Endothelial cell of umbilical vein (primary cell): Measurements from ENCODE around the gene RUSF1. TPM values are rescaled to one million over a fixed set of nuclear protein-coding genes. Genes with fewer than 3 reads are reported as not detected.

ENCODE experiments used
- BruUV-seq: library from RNA; stranded (reverse); fragments of 400-500 nt; replicated peaks from 2 replicates; lab custom pipeline; 2021; lab: Mats Ljungman, UMichigan
- CTCF ChIA-PET: fragments of 300-600, 350-600 bp; sonication (Branson Sonifier 250); formaldehyde crosslinking; loops from one replicate; lab custom pipeline; 2021; ENCODE audit warnings: antibody characterized with exemption, inconsistent platforms; lab: Charles Lee
- POLR2A ChIA-PET: fragments of 300-600, 350-600 bp; sonication (Branson Sonifier 250); formaldehyde crosslinking; loops from one replicate; lab custom pipeline; 2021; ENCODE audit warnings: antibody characterized with exemption, inconsistent platforms; lab: Charles Lee
- DNase-seq: peaks from one replicate; pipeline ENCODE4 v3.0.0-alpha.2; 2011; ENCODE audit warnings: low read depth, low spot score
- FAIRE-seq: peaks from 2 replicates; lab custom pipeline; 2011; peaks lifted over from hg19 to GRCh38; lab: Jason Lieb, UNC
- H2AFZ ChIP-seq: 2 replicates; pipeline ENCODE4 v1.6.0; 2012; ENCODE audit warnings: low read depth, low read length, control low read depth, inconsistent platforms
- H3K27ac ChIP-seq: 2 replicates; pipeline ENCODE4 v1.5.1; 2011; ENCODE audit warnings: low read depth, mild to moderate bottlenecking, control low read depth, low read length, moderate library complexity; ENCODE audit not compliant: insufficient read depth
- H3K27me3 ChIP-seq, 2 experiments: 2 replicates each; pipeline versions ENCODE4 v1.6.0 to v1.6.1; 2011; ENCODE audit warnings: low read length in 2 of 2, mixed read lengths in 1 of 2; ENCODE audit not compliant: control insufficient read depth in 2 of 2, insufficient read depth in 2 of 2
- H3K36me3 ChIP-seq, 2 experiments: 2 replicates in 1 of 2; 3 replicates in 1 of 2; pipeline ENCODE4 v1.5.1; 2011; ENCODE audit warnings: low read length in 2 of 2, mild to moderate bottlenecking in 1 of 2, moderate library complexity in 1 of 2; ENCODE audit not compliant: control insufficient read depth in 2 of 2, insufficient read depth in 2 of 2; ENCODE audit errors: extremely low read depth in 1 of 2
- H3K4me1 ChIP-seq: 3 replicates; pipeline ENCODE4 v1.5.1; 2011; ENCODE audit warnings: mild to moderate bottlenecking, low read length; ENCODE audit not compliant: control insufficient read depth, insufficient read depth; ENCODE audit errors: extremely low read depth
- H3K4me2 ChIP-seq: 2 replicates; pipeline ENCODE4 v1.6.1; 2011; ENCODE audit warnings: low read length, control low read depth, mixed read lengths; ENCODE audit not compliant: insufficient read depth
- H3K4me3 ChIP-seq, 3 experiments: fragments of 200-600 bp in 1 of 3; sonication (generic), shearing (Covaris generic) in 1 of 3; replicated peaks in 1 of 3; 2 replicates each; pipeline ENCODE4 v1.5.1; 2011 to 2016; ENCODE audit warnings: control low read depth in 3 of 3, low read length in 3 of 3, mild to moderate bottlenecking in 2 of 3, inconsistent platforms in 1 of 3, low read depth in 1 of 3, moderate library complexity in 1 of 3; ENCODE audit not compliant: insufficient read depth in 1 of 3
- H3K79me2 ChIP-seq: 2 replicates; pipeline ENCODE4 v1.6.0; 2012; ENCODE audit warnings: low read length, inconsistent platforms; ENCODE audit not compliant: control insufficient read depth, insufficient read depth
- H3K9ac ChIP-seq: replicated peaks from 2 replicates; pipeline ENCODE3; 2011; ENCODE audit warnings: low read length, control low read depth; ENCODE audit not compliant: insufficient read depth; ENCODE audit errors: extremely low read depth
- H3K9me1 ChIP-seq: replicated peaks from 3 replicates; pipeline ENCODE4 v1.6.0; 2011; ENCODE audit warnings: mild to moderate bottlenecking, low read length; ENCODE audit not compliant: control insufficient read depth, insufficient read depth; ENCODE audit errors: extremely low read depth
- H3K9me3 ChIP-seq: replicated peaks from 2 replicates; pipeline ENCODE4 v1.5.1; 2012; ENCODE audit warnings: low read length, inconsistent platforms; ENCODE audit not compliant: control insufficient read depth, insufficient read depth
- H4K20me1 ChIP-seq: replicated peaks from 2 replicates; pipeline ENCODE3; 2011; ENCODE audit warnings: mild to moderate bottlenecking, low read length; ENCODE audit not compliant: control insufficient read depth, insufficient read depth; ENCODE audit errors: extremely low read depth
- CTCF ChIP-seq, 2 donors: IDR thresholded peaks; 1 replicate in 1 of 2; 2 replicates in 1 of 2; pipeline ENCODE4 v1.5.1; 2011; ENCODE audit warnings: low read length in 2 of 2, mild to moderate bottlenecking in 2 of 2, moderate library complexity in 2 of 2, control low read depth in 1 of 2, inconsistent platforms in 1 of 2, low read depth in 1 of 2; ENCODE audit not compliant: insufficient read depth in 1 of 2; ENCODE audit errors: extremely low read depth in 1 of 2
- EZH2 ChIP-seq: IDR thresholded peaks from 2 replicates; pipeline ENCODE4 v1.6.1; 2012; ENCODE audit warnings: borderline replicate concordance, low read depth, mild to moderate bottlenecking, moderate library complexity, low read length, inconsistent platforms; ENCODE audit not compliant: severe bottlenecking
- FOS ChIP-seq: IDR thresholded peaks from 2 replicates; pipeline ENCODE4 v1.6.1; 2011; ENCODE audit warnings: mild to moderate bottlenecking, low read length, moderate library complexity, borderline replicate concordance; ENCODE audit not compliant: insufficient read depth
- GATA2 ChIP-seq: IDR thresholded peaks from 2 replicates; pipeline ENCODE4 v1.7.0; 2011; ENCODE audit warnings: low read depth, mild to moderate bottlenecking, moderate library complexity, mixed read lengths, low read length; ENCODE audit not compliant: insufficient read length, insufficient read depth
- JUN ChIP-seq: IDR thresholded peaks from 2 replicates; pipeline ENCODE4 v1.6.1; 2011; ENCODE audit warnings: borderline replicate concordance, low read depth; ENCODE audit not compliant: insufficient read length, insufficient read depth
- MYC ChIP-seq: IDR thresholded peaks from one replicate; pipeline ENCODE4 v1.6.1; 2011; ENCODE audit warnings: mild to moderate bottlenecking, low read depth, low read length
- POLR2A ChIP-seq: IDR thresholded peaks from 2 replicates; pipeline ENCODE4 v1.6.1; 2012; ENCODE audit warnings: low read depth, mild to moderate bottlenecking, control low read depth, low read length
- POLR2AphosphoS5 ChIP-seq: IDR thresholded peaks from 2 replicates; pipeline ENCODE4 v1.6.1; 2012; ENCODE audit warnings: low read depth, mild to moderate bottlenecking, control low read depth, low read length, moderate library complexity; ENCODE audit not compliant: insufficient read depth
- dilution Hi-C: fragments of 300-500 bp; cut with MboI; formaldehyde crosslinking; loops from one replicate; pipeline ENCODE4 v1.15.0; 2019; ENCODE audit warnings: low sequenced_read_pairs; ENCODE audit not compliant: extremely low pct_ligation_motif_present
- intact Hi-C: fragments of 100-400 bp; cut with micrococcal nuclease; formaldehyde crosslinking; loops from one replicate; pipeline ENCODE4 v1.10.0; 2022
- polyA plus RNA-seq, 4 experiments: library from polyadenylated mRNA; depleted of rRNA in 3 of 4; stranded (reverse) in 3 of 4; unstranded in 1 of 4; fragments of >200 nt; gene quantifications; 2 replicates each; pipeline versions ENCODE4 v1.2.1 to v1.2.3, GENCODE V29; 2011 to 2012; ENCODE audit warnings: missing spikeins in 1 of 4
- total RNA-seq: library from RNA; stranded (reverse); gene quantifications from 2 replicates; pipeline ENCODE4 v1.2.3, GENCODE V29; 2021
- TF ChIP-seq, protein P1 (sequence below): IDR thresholded peaks from 2 replicates; pipeline ENCODE4 v1.6.1; 2011; ENCODE audit not compliant: insufficient read depth, insufficient read length

Gene RUSF1
- total and polyA plus RNA-seq, 2 donors (not counting 3 experiments of a cell fraction or from before 2014, with no cell fraction given) = 36.4 to 40.3 TPM

DNA sequence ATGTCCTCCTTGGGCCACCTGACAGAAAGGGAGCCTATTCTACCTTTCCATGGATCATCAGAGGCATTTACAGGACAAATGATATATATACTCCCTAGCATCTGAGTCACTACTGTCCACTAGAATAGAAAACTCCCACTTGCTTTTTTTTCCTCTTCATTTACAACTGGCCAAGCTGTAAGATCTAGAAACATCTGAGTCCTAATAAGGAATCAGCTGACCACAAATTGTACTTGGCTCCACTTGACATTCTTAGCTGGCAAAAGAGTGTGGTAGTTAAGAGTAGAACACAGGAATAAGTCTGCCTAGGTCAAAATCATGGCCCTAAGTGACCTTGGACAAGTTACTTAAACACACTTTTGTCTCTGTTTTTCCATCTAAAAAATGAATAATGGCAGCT, 5.2 kb downstream of the RUSF1 start:
- FAIRE-seq (no peak), DNase-seq (no peak)
- intact Hi-C loops = loop anchor here (10.0 kb wide), 1 partner anchor 362 kb away; no protein-coding TSS in a partner anchor
- H3K4me1 ChIP-seq = peaks cover 19% of the 10 kb centered on the region
- no peaks in the 10 kb centered on the region for H4K20me1 ChIP-seq
- H3K27me3 ChIP-seq = no peaks in the 10 kb centered on the region
- H3K4me2 ChIP-seq = no peak overlapping the region
- H3K4me3 ChIP-seq = no peak overlapping the region
- H3K36me3 ChIP-seq = peaks cover 2 to 3% of the 10 kb centered on the region in 2 experiments
- TF ChIP-seq, protein P1, sequence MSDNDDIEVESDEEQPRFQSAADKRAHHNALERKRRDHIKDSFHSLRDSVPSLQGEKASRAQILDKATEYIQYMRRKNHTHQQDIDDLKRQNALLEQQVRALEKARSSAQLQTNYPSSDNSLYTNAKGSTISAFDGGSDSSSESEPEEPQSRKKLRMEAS = no peak
- no peak for TF ChIP-seq MYC
- dilution Hi-C loops = no loop called here
- H3K9me1 ChIP-seq = no peaks in the 10 kb centered on the region
- peaks cover 12% of the 10 kb centered on the region for H3K79me2 ChIP-seq
- H3K9ac ChIP-seq = no peak overlapping the region
- ChIA-PET CTCF (no interaction called here), POLR2A (no interaction called here)
- BruUV-seq = no TSS peak
- H2AFZ ChIP-seq = no peak overlapping the region
- no peaks in the 10 kb centered on the region for H3K9me3 ChIP-seq
- no peak overlapping the region for H3K27ac ChIP-seq

DNA sequence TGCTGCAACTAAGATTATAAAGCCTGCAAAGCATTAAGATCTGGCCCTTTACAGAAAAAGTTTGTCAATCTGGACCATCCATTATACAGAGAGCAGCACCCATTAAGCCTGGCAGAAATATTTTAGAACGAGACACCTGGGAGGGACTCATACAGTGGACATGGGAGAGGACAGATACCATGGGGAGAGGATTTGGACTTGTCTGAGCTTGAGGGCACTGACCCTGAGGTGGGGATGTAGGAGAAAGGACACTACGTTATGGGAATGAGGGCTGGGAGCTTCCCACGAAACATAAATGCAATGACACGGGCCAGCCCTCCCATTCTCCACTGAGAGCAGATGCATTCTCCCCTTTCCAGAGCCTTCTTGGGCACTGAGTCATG, 6.2 kb downstream of the RUSF1 start:
- intact Hi-C loops = loop anchor here (10.0 kb wide), 1 partner anchor 363 kb away; no protein-coding TSS in a partner anchor

More for the DNA sequence above, 6.2 kb downstream of the RUSF1 start:
- Histone ChIP-seq H3K36me3 (peaks cover 2 to 3% of the 10 kb centered on the region in 2 experiments), H3K4me2 (no peak overlapping the region), H3K27ac (no peak overlapping the region), H3K9ac (no peak overlapping the region), H4K20me1 (no peaks in the 10 kb centered on the region), H2AFZ (no peak overlapping the region), H3K79me2 (peaks cover 2% of the 10 kb centered on the region), H3K4me1 (peaks cover 12% of the 10 kb centered on the region), H3K9me3 (no peaks in the 10 kb centered on the region), H3K9me1 (no peaks in the 10 kb centered on the region), H3K4me3 (no peak overlapping the region), H3K27me3 (no peaks in the 10 kb centered on the region)
- no peak for FAIRE-seq
- POLR2A ChIA-PET = no interaction called here
- BruUV-seq = no TSS peak
- no peak for DNase-seq
- TF ChIP-seq FOS (no peak), CTCF (IDR thresholded peaks at IDR 0.05; ENCODE audit: extremely low read depth in 1 of 2, insufficient read depth in 1 of 2, low read depth in 1 of 2, low read length in 2 of 2) (no peak), EZH2 (no peak), POLR2AphosphoS5 (no peak), MYC (no peak), JUN (no peak), POLR2A (no peak), GATA2 (no peak)
- TF ChIP-seq, protein P1 = no peak
- CTCF ChIA-PET = no interaction called here
- dilution Hi-C loops = no loop called here
